Measurements from ENCODE around the gene DCBLD1. TPM values are rescaled to one million over a fixed set of nuclear protein-coding genes. Genes with fewer than 3 reads are reported as not detected.
A peak's percentile ranks its signal among the peaks of the same experiment; 100 is the strongest.

The DCBLD1 gene
- total and polyA plus RNA-seq, 4 donors, result 2.7 to 10.4 (median 4.4) TPM

- TF ChIP-seq, protein P1, sequence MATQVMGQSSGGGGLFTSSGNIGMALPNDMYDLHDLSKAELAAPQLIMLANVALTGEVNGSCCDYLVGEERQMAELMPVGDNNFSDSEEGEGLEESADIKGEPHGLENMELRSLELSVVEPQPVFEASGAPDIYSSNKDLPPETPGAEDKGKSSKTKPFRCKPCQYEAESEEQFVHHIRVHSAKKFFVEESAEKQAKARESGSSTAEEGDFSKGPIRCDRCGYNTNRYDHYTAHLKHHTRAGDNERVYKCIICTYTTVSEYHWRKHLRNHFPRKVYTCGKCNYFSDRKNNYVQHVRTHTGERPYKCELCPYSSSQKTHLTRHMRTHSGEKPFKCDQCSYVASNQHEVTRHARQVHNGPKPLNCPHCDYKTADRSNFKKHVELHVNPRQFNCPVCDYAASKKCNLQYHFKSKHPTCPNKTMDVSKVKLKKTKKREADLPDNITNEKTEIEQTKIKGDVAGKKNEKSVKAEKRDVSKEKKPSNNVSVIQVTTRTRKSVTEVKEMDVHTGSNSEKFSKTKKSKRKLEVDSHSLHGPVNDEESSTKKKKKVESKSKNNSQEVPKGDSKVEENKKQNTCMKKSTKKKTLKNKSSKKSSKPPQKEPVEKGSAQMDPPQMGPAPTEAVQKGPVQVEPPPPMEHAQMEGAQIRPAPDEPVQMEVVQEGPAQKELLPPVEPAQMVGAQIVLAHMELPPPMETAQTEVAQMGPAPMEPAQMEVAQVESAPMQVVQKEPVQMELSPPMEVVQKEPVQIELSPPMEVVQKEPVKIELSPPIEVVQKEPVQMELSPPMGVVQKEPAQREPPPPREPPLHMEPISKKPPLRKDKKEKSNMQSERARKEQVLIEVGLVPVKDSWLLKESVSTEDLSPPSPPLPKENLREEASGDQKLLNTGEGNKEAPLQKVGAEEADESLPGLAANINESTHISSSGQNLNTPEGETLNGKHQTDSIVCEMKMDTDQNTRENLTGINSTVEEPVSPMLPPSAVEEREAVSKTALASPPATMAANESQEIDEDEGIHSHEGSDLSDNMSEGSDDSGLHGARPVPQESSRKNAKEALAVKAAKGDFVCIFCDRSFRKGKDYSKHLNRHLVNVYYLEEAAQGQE (IDR thresholded peaks at IDR 0.05), result peak; percentile 43
- TF ChIP-seq, protein P2, sequence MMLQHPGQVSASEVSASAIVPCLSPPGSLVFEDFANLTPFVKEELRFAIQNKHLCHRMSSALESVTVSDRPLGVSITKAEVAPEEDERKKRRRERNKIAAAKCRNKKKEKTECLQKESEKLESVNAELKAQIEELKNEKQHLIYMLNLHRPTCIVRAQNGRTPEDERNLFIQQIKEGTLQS (IDR thresholded peaks at IDR 0.05), result no peak
Measured at GRCh38 chr6:117534974-117535373, 52.5 kb downstream of the DCBLD1 start (continued).

- no peak for TF ChIP-seq YY1 (IDR thresholded peaks at IDR 0.05)
- no peak for TF ChIP-seq FOXA2 (IDR thresholded peaks at IDR 0.05)
- TF ChIP-seq HNF4A (conservative IDR thresholded peaks at IDR 0.05), result no peak
- no peak for TF ChIP-seq RXRA (IDR thresholded peaks at IDR 0.05)
- TF ChIP-seq, protein P2 (IDR thresholded peaks at IDR 0.05), result no peak
- no peak for TF ChIP-seq HNF4G (IDR thresholded peaks at IDR 0.05)
- Histone ChIP-seq H3K4me3 (ENCODE audit: low read depth in 1 of 3, low read length in 3 of 3) (no peak overlapping the region), H3K27me3 (ENCODE audit: control insufficient read depth in 4 of 4, insufficient read depth in 4 of 4, low read length in 3 of 4) (no peaks in the 10 kb centered on the region), H3K27ac (ENCODE audit: low read depth in 1 of 2, low read length in 2 of 2) (no peak overlapping the region), H3K36me3 (ENCODE audit: control insufficient read depth in 4 of 4, insufficient read depth in 3 of 4, low read depth in 1 of 4, low read length in 3 of 4) (peaks cover 0 to 17% (median 6%) of the 10 kb centered on the region in 4 donors), H3K4me1 (ENCODE audit: control insufficient read depth in 4 of 4, insufficient read depth in 4 of 4, low read length in 3 of 4) (peaks cover 5 to 18% (median 11%) of the 10 kb centered on the region in 4 donors), H3K9ac (ENCODE audit: low read depth in 1 of 2, low read length in 2 of 2) (no peak overlapping the region), H3K9me3 (ENCODE audit: control insufficient read depth in 4 of 4, low read length in 3 of 4) (no peaks in the 10 kb centered on the region)
- WGBS, result 92% methylated on average over 4 of the region's 4 CpGs
- DNase-seq (ENCODE audit: low spot score), result no peak
Measured at GRCh38 chr6:117536317-117536716, 53.8 kb downstream of the DCBLD1 start.

DNA sequence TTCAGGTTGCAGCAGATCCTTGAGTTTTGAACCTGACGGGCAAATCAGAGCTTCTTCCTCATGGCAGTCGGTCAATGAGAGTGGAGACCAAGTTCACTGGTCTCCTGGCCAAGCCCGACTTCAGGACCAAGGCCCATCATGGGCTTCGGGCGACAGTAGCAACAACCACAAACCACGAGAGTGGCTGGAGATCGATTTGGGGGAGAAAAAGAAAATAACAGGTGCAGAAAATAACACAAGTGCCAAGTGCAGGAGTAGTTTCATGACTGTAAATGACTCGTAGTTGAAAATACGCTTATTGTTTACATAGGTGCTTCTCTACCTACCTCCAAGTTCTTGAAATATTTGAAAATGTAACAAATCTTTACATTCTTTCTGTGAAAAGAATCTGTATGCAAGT is 56.1 kb downstream of the DCBLD1 start:
- Histone ChIP-seq H3K9ac (ENCODE audit: low read depth in 1 of 2, low read length in 2 of 2) (no peak overlapping the region), H3K27ac (ENCODE audit: low read depth in 1 of 2, low read length in 2 of 2) (no peak overlapping the region), H3K4me1 (ENCODE audit: control insufficient read depth in 4 of 4, insufficient read depth in 4 of 4, low read length in 3 of 4) (peaks cover 4 to 15% (median 10%) of the 10 kb centered on the region in 4 donors), H3K4me3 (ENCODE audit: low read depth in 1 of 3, low read length in 3 of 3) (no peak overlapping the region), H3K27me3 (ENCODE audit: control insufficient read depth in 4 of 4, insufficient read depth in 4 of 4, low read length in 3 of 4) (no peaks in the 10 kb centered on the region), H3K36me3 (ENCODE audit: control insufficient read depth in 4 of 4, insufficient read depth in 3 of 4, low read depth in 1 of 4, low read length in 3 of 4) (peaks cover 0 to 20% (median 6%) of the 10 kb centered on the region in 4 donors), H3K9me3 (ENCODE audit: control insufficient read depth in 4 of 4, low read length in 3 of 4) (no peaks in the 10 kb centered on the region)
- WGBS, result 92% methylated on average over 9 of the region's 9 CpGs
- no peak for DNase-seq (ENCODE audit: low spot score)
- TF ChIP-seq TAF1 (conservative IDR thresholded peaks at IDR 0.05), result no peak
- no peak for TF ChIP-seq FOXA1 (IDR thresholded peaks at IDR 0.05)
- TF ChIP-seq, protein P1 (IDR thresholded peaks at IDR 0.05), result no peak
- TF ChIP-seq, protein P3, sequence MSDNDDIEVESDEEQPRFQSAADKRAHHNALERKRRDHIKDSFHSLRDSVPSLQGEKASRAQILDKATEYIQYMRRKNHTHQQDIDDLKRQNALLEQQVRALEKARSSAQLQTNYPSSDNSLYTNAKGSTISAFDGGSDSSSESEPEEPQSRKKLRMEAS (IDR thresholded peaks at IDR 0.05), result no peak
- no peak for TF ChIP-seq SP1 (IDR thresholded peaks at IDR 0.05)
- TF ChIP-seq RAD21 (IDR thresholded peaks at IDR 0.05), result no peak
- TF ChIP-seq, protein P4, sequence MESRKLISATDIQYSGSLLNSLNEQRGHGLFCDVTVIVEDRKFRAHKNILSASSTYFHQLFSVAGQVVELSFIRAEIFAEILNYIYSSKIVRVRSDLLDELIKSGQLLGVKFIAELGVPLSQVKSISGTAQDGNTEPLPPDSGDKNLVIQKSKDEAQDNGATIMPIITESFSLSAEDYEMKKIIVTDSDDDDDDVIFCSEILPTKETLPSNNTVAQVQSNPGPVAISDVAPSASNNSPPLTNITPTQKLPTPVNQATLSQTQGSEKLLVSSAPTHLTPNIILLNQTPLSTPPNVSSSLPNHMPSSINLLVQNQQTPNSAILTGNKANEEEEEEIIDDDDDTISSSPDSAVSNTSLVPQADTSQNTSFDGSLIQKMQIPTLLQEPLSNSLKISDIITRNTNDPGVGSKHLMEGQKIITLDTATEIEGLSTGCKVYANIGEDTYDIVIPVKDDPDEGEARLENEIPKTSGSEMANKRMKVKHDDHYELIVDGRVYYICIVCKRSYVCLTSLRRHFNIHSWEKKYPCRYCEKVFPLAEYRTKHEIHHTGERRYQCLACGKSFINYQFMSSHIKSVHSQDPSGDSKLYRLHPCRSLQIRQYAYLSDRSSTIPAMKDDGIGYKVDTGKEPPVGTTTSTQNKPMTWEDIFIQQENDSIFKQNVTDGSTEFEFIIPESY (IDR thresholded peaks at IDR 0.05), result no peak
- TF ChIP-seq HNF4A (conservative IDR thresholded peaks at IDR 0.05), result no peak
- no peak for TF ChIP-seq JUND (IDR thresholded peaks at IDR 0.05)
- TF ChIP-seq FOXA2 (IDR thresholded peaks at IDR 0.05), result no peak
- TF ChIP-seq GABPA (IDR thresholded peaks at IDR 0.05 in 1 of 2, conservative IDR thresholded peaks at IDR 0.05 in 1 of 2), result no peak
- no peak for TF ChIP-seq HNF4G (IDR thresholded peaks at IDR 0.05)
- no peak for TF ChIP-seq CTCF (IDR thresholded peaks at IDR 0.05; ENCODE audit: low read depth, low read length, missing input control)
- TF ChIP-seq EGR1 (IDR thresholded peaks at IDR 0.05; ENCODE audit: low read depth in 2 of 2), result no peak
- TF ChIP-seq, protein P2 (IDR thresholded peaks at IDR 0.05), result no peak
- TF ChIP-seq NR2F2 (IDR thresholded peaks at IDR 0.05), result no peak
- no peak for TF ChIP-seq RXRA (IDR thresholded peaks at IDR 0.05)
- TF ChIP-seq YY1 (IDR thresholded peaks at IDR 0.05), result no peak

Data from liver (tissue), 9 donors.